Choroid plexus epithelial cell (primary cell): Measurements from ENCODE around the gene PRKAG2.
A peak's percentile ranks its signal among the peaks of the same experiment; 100 is the strongest.

Source experiments
- DNase-seq: peaks from one replicate; pipeline ENCODE4 v3.0.0-alpha.2; 2010; ENCODE audit warnings: low read depth
- H3K4me3 ChIP-seq: 2 replicates; pipeline ENCODE4 v1.5.1; 2011; ENCODE audit warnings: low read depth, mild to moderate bottlenecking, control low read depth, low read length, moderate library complexity
- TF ChIP-seq, protein P1 (sequence below): conservative IDR thresholded peaks from 2 replicates; pipeline ENCODE4 v1.5.1; 2011; ENCODE audit warnings: low read depth, mild to moderate bottlenecking, control low read depth, inconsistent platforms, low read length, moderate library complexity

The PRKAG2 gene

DNA sequence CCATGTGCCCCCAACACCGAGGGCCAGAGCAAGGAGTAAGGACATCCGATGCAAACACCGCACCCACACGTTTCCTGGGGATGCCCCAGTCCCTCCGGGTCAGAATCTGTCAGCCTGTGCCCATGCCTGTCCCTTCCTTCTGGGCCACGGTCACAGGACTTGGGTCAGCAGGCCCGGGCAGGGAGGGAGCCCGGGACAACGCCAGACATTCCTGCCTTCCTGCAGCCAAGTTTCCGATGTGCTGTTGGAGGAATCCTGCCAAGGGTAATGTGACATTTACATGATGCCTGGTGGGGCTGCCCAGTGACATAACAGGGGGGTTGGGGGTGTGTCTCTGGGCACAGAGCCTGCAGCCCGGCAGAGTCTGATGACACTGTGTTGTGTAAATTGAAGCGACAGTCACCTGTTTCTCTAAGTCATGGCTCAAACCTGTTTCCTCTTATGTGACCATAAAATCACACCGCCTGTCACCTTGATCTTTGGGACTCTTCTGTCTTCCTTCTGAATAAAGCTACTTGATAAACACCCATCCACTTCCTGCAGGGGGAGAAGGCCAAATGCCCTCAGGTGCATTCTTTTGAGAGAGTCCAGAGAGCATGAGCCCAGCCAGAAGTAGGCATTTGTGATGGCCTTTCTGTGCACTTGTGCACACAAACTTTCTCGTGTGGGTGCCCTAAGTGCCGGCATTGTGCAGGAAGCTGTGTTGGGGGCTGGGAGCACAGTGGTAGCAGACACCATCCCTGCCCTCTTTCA is 181.9 kb downstream of the PRKAG2 start:
- no peak for DNase-seq
- TF ChIP-seq, protein P1, sequence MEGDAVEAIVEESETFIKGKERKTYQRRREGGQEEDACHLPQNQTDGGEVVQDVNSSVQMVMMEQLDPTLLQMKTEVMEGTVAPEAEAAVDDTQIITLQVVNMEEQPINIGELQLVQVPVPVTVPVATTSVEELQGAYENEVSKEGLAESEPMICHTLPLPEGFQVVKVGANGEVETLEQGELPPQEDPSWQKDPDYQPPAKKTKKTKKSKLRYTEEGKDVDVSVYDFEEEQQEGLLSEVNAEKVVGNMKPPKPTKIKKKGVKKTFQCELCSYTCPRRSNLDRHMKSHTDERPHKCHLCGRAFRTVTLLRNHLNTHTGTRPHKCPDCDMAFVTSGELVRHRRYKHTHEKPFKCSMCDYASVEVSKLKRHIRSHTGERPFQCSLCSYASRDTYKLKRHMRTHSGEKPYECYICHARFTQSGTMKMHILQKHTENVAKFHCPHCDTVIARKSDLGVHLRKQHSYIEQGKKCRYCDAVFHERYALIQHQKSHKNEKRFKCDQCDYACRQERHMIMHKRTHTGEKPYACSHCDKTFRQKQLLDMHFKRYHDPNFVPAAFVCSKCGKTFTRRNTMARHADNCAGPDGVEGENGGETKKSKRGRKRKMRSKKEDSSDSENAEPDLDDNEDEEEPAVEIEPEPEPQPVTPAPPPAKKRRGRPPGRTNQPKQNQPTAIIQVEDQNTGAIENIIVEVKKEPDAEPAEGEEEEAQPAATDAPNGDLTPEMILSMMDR: no peak
- H3K4me3 ChIP-seq: no peak overlapping the region

DNA sequence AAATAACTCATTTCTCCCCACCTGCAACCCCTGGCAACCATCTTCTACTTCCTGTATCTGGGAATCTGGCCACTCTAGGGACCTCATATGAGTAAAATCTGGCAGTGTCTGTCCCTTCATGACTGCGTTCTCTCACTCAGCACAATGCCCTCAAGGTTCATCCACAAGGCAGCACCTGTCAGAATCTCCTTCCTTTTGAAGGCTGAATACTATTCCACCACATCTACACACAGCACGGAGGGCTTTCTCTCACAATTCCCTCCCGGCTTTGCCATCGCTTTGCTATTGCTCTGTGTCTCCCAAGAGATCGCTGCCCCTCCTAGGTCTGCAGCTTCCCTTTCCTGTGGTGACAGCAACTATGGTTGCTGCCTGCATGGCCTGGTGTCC is 182.5 kb downstream of the PRKAG2 start:
- TF ChIP-seq, protein P1: no peak
- no peak for DNase-seq
- H3K4me3 ChIP-seq: no peak overlapping the region

DNA sequence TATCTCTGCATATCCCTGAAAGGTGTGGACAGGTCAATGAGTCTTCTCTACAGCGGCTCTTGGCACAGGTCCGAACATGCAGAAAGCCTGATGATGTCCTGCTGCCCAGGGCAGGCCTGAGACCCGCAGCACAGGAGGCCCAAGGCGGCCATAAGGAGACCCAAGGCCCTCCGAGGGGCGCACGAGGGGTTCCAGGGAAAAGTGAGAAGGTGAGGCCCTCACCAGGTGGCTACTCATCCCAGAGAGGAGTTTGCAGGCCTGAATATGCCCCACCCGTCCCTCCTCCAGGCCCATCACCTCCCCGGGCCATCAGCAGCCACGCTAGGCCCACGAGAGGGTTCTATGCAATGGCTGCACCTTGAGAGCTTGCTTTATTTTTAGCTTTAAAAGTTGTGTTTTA is 183.8 kb downstream of the PRKAG2 start:
- no peak overlapping the region for H3K4me3 ChIP-seq
- TF ChIP-seq, protein P1: no peak
- no peak for DNase-seq

DNA sequence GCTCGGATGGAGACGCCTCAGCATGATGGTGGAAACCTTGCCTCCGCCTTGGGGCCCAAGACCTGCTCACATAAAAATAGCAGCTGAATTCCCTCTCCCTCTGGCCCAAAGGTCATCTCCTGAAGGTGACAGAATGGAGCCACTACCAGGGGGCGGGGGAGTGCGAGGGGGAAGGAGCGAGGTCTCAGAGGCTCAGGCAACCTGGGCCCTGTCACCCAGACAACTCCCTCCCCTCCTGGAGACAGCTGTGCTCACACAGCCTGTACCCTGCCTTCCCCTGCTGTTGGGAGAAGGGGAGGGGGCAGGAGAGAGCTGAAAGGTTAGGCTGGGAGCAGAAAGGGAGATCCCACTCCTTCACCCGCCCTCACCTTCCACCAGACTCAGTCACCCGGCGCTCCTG is 184.2 kb downstream of the PRKAG2 start:
- TF ChIP-seq, protein P1: no peak
- no peak overlapping the region for H3K4me3 ChIP-seq
- DNase-seq: no peak

DNA sequence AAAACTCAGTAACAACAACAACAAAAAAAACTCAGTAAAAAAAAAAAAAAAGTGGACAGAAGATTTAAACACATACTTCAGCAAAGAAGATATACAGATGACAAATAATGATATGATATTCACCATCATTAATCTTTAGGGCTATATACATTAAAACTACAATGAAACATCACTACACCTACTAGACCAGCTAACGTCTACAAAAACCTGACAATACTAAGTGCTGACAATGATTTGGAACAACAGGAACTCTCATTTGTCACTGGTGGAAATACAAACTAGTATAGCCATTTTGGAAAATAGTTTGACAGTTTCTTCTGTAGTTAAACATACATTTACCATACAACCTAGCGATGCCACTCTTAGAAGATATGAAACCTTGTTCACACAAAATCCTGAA is 185.5 kb downstream of the PRKAG2 start:
- TF ChIP-seq, protein P1: no peak
- no peak overlapping the region for H3K4me3 ChIP-seq
- no peak for DNase-seq

DNA sequence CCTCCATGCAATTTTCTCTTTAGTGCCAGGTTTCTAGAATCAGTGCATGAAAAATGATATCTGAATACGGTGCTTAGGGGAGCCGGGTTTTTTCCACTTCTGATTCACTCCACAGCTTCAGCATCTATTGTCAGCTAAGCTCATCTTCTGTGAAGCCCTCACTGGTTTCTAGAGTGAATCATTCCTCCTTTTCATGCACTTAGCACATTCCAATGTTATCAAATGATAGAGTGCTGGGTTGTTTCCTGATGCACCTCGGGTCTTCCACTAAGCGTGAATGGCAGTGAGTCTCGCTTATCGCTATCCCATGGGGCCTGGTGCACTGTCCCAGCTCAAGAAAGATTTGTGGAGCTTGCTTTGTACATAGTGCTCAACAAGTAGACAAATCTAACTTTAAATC is 186.3 kb downstream of the PRKAG2 start:
- TF ChIP-seq, protein P1: no peak
- no peak overlapping the region for H3K4me3 ChIP-seq
- peak; percentile 63 for DNase-seq
